ENCODE data around the gene MAN1A1.

Gene MAN1A1

DNA sequence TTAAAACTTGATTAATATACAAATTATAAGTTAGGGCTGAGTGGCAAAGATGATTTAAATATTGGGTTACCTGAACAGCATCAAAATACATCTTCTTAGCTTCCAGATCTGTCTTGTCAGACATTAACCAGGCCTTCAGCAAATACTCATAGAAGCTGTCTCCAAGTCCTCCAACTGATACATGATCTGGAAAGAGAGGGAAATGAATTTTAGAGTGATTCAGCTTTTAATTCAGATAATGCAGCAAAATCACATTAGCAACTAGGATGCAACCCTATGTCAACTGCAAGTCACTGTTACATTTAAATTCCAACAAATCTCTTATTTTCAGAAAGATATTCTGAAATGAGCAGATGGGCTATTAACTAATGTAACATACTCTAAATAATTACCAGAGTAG, 155.9 kb downstream of the MAN1A1 start:
- no peak for TF ChIP-seq CTCF (IDR thresholded peaks at IDR 0.05; ENCODE audit: borderline replicate concordance, insufficient read depth, low read depth, low read length)

GRCh38 chr6:119192200-119192599, 157.4 kb downstream of the MAN1A1 start:
- H3K4me3 ChIP-seq (ENCODE audit: low read depth, low read length) = no peak overlapping the region
- TF ChIP-seq CTCF (IDR thresholded peaks at IDR 0.05; ENCODE audit: borderline replicate concordance, insufficient read depth, low read depth, low read length) = no peak

More for the DNA sequence above, 155.9 kb downstream of the MAN1A1 start:
- no peak overlapping the region for H3K4me3 ChIP-seq (ENCODE audit: low read depth, low read length)

DNA sequence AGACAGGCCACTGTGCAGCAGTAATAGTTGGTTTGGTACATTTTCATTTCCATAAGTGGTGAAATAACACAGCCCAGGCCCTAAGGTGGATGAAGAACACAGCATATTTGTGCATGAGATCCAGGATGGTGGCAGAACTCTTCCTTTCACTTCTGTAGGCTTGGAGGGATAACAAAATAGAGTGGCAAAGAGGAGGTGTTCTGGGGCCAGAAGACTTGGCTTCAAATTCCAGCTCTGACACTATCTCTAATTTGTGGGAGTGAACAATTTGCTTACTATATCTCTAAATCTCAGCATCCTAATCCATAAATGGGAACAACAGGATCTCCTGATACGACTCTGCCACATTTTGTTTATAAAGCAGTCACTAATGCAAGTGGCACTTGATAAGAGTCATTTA, 159.4 kb downstream of the MAN1A1 start:
- no peak for TF ChIP-seq CTCF (IDR thresholded peaks at IDR 0.05; ENCODE audit: borderline replicate concordance, insufficient read depth, low read depth, low read length)
- H3K4me3 ChIP-seq (ENCODE audit: low read depth, low read length) = no peak overlapping the region

DNA sequence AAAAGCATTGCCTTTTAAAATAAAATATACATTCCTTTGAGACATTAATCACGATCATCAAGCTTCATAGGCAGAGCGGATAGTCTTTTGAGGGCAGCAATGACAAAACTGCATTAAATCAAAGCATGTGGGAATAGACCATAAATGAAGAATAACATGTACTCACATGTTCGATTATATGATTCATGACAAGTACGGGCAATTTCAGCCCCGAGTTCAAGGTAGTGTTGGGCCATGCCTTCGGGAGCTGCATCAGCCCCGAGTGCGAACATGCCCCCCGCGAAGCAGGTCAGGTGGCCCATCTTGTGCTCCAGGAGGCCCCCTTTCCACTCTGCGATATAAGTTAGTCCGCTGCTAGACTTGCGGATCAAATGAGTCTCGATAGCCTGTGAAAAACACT, 160.1 kb downstream of the MAN1A1 start:
- no peak overlapping the region for H3K4me3 ChIP-seq (ENCODE audit: low read depth, low read length)
- no peak for TF ChIP-seq CTCF (IDR thresholded peaks at IDR 0.05; ENCODE audit: borderline replicate concordance, insufficient read depth, low read depth, low read length)

DNA sequence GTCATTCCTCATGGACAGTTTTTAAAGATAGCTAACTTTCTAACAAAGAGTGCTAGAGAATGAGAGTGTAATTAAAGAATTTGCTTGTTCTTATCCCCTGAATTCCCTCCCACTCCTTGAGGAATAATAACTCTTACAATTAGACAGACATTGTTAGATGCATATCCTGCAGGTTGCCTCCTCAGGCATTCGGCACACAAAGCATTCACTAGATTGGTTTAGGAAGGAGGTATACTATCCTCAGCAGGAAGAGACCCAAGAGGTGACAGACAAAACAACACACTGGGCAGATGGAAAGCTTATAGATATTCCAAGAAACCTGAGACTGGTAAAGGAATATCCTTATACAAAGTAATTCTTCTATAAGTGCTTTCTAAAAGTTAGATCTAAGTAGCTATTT, 162.0 kb downstream of the MAN1A1 start:
- no peak overlapping the region for H3K4me3 ChIP-seq (ENCODE audit: low read depth, low read length)
- TF ChIP-seq CTCF (IDR thresholded peaks at IDR 0.05; ENCODE audit: borderline replicate concordance, insufficient read depth, low read depth, low read length) = no peak

GRCh38 chr6:119186490-119186889, 163.1 kb downstream of the MAN1A1 start:
- TF ChIP-seq CTCF (IDR thresholded peaks at IDR 0.05; ENCODE audit: borderline replicate concordance, insufficient read depth, low read depth, low read length) = no peak
- H3K4me3 ChIP-seq (ENCODE audit: low read depth, low read length) = no peak overlapping the region

DNA sequence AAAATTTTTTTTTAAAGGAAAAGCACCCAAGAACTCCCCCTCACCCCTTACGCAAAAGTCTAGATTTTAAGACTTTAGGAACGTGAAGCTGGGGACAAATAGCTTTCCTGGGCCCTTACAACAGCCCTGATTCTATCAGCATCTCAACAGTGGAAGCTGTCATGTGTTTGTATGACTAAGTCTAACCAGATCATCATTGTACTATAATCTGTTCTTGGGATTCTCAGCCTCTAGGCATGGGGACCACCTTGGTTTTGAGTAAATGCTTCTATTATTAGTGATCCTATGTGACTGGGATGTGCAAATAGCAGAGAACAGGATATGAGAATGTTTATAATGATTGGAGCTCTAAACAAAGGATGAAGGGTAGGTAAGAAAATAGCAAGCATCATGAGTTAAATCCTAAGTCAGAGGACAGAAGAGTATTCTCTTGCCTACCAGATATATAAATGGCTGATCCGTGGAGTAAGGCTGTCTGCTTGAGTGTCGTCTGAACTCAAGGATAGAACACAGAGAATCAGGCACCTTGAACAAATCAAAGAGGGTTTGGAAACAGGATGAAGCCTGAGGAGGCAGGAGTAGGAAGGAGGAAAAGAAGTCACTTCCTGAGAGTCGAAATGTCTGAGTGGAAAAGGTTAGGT, 165.4 kb downstream of the MAN1A1 start:
- no peak overlapping the region for H3K4me3 ChIP-seq (ENCODE audit: low read depth, low read length)
- no peak for TF ChIP-seq CTCF (IDR thresholded peaks at IDR 0.05; ENCODE audit: borderline replicate concordance, insufficient read depth, low read depth, low read length)
